Renal cortical epithelial cell (primary cell): Measurements from ENCODE around the gene SNTB2. TPM values are rescaled to one million over a fixed set of nuclear protein-coding genes. Genes with fewer than 3 reads are reported as not detected.
"Not testable (repeated sequence)": the region's sequence is repeated elsewhere in the genome, so short reads cannot be mapped to it uniquely, and the experiment has no call there.

Experiments used
- DNase-seq: peaks from one replicate; pipeline ENCODE4 v3.0.0-alpha.2; 2011; ENCODE audit warnings: low read depth
- total RNA-seq: library from RNA; depleted of rRNA; stranded (reverse); fragments of >200 nt; gene quantifications from 2 replicates; pipeline ENCODE4 v1.2.3, GENCODE V29; 2014

SNTB2 gene
- total RNA-seq, 1 donor from 2014 or later, result 31.3 TPM

- DNase-seq, result no peak
Observed at GRCh38 chr16:69236319-69236718, 49.4 kb downstream of the SNTB2 start.

DNA sequence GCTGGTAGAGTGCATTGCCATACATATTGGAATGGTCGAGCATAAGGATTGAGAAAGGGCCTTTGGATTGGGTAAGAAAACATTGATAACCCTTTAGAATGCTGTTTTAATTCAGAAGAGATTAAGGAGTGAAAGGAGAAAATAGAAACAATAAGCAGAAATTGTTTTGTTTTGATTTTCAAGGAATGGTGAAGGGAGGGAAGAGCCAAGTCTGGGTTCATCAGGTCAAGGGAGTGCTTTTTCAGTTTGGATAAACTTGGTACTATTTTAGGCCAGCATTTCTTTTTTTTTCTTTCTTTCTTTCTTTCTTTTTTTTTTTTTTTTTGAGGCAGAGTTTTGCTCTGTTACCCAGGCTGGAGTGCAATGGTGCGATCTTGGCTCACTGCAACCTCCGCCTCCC is 50.3 kb downstream of the SNTB2 start:
- no peak for DNase-seq

DNA sequence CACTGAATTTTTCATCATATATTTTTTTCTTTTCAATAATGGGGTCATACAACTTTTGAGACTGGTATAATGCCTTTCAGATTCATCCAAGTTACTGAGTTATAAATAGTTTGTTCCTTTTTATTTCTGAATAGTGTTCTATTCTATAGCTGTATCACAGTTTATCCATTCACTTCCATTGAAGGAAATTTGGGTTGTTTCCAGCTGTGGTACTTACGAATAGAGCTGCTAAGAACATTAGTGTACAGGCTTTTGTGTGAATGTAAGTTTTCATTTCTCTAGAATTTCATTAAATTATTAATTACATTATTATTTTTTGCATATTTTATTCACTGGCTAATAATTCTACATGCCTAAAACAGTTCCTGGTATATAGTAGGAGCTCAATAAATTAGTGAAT is 52.9 kb downstream of the SNTB2 start:
- no peak for DNase-seq

GRCh38 chr16:69240331-69240730 is 53.4 kb downstream of the SNTB2 start:
- DNase-seq, result no peak

GRCh38 chr16:69241926-69242325 is 55.0 kb downstream of the SNTB2 start:
- no peak for DNase-seq

GRCh38 chr16:69243479-69243878 is 56.5 kb downstream of the SNTB2 start:
- DNase-seq, result no peak

DNA sequence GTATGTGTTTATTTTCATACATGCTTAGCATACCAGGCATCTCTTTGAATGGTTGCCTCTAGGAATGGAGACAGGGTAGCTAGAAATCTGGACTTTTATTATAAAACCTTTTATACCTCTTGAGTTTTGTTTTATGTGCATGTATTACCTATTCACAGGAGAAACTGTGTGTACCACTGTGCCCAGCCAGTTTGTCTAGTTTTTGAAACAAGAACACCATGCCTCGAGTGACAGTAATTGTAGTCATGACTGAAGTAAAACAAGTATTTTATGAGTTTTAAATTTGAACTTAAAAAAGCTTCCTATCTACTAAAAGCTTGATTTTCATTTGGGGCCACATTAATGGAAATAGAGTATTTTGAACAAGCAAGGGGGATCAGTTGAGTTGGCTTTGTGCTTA is 57.4 kb downstream of the SNTB2 start:
- no peak for DNase-seq

GRCh38 chr16:69250081-69250480 is 63.1 kb downstream of the SNTB2 start:
- DNase-seq, result no peak

- DNase-seq, result no peak
Observed at GRCh38 chr16:69253870-69254341, 66.9 kb downstream of the SNTB2 start.

DNA sequence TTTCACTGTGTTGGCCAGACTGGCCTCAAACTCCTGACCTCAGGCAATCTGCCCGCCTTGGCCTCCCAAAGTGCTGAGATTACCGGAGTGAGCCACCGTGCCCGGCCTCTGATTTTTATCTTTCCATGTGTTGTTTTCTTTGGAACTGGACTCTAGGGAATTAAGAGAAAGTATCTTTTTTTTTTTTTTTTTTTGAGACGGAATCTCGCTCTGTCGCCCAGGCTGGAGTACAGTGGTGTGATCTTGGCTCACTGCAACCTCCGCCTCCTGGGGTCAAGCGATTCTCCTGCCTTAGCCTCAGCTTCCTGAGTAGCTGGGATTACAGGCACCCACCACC is 72.4 kb downstream of the SNTB2 start:
- not testable (repeated sequence) for DNase-seq

DNA sequence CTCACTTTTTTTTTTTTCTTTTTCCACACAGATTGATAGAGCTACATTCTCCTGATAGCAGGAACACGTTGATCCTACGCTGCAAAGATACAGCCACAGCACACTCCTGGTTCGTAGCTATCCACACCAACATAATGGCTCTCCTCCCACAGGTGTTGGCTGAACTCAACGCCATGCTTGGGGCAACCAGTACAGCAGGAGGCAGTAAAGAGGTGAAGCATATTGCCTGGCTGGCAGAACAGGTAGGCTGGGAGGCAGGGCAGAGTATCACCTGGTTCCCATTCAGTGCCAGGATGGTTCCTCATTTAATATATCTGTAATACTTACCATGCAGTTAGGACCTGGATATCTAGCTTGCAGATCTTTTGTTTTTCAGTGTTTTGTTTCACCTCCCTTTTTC is 73.1 kb downstream of the SNTB2 start:
- DNase-seq, result no peak

DNA sequence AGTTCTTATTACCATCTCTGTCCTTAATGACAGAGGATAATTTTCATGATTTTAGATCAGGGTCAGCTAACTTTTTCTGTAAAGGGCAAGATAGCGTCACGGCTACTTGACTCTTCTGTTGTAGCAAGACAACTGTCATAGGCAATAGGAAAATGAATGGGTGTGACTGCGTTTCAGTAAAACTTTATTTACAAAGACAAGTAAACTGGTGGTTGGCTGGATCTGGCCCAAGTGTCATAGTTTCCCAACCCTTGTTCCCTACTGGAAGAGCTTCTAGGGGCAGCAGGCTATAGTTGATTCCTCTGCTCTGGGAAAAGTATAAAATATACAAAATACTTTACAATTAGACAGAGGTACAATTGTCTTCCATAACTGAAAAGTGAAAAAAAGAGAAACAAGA is 73.5 kb downstream of the SNTB2 start:
- DNase-seq, result no peak

GRCh38 chr16:69266334-69267063 is 79.5 kb downstream of the SNTB2 start:
- no peak for DNase-seq

GRCh38 chr16:69267633-69268032 is 80.7 kb downstream of the SNTB2 start:
- DNase-seq, result no peak

DNA sequence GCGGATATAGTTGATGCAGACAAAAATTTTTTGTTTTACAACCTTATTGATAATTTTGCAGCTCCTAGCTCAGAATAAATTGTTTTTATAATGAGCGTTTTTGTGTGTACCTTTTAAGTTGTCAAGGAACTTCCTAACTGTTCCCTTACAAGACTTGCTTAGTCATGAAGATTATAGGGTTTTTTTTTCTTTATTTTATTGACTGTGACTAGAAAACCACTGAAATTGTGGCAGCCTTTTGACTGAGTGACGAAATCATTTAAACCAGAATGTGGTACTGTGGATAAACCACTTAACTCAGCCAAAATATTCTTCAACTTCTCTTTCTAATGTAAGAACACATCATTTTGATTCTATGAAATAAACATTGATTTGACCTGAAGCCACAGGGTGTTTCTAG is 83.4 kb downstream of the SNTB2 start:
- peak; percentile 67 for DNase-seq

- no peak for DNase-seq
Observed at GRCh38 chr16:69270831-69271230, 83.9 kb downstream of the SNTB2 start.

GRCh38 chr16:69273009-69273408 is 86.0 kb downstream of the SNTB2 start:
- no peak for DNase-seq

DNA sequence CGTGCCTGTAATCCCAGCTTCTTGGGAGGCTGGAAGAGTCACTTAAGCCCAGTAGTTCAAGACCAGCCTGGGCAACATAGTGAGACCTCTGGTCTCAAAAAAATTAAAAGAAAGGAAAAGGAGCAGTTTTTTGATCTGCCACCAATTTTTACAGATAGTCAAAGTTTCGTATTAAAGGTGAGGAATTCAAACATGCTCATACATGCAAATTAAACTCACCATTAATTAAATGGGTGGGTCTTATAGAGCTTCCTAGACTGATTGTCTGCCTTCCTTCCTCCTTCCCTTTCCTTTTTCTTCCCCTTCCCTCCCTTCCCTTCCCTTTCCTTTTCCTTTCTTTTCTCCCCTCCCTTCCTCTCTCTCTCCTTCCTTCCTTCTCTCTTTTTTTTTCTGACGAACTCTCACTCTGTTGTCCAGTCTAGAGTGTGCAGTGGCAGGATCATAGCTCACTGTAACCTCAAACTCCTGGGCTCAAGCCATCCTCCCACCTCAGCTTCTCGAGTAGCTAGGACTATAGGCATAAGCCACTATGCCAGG is 87.8 kb downstream of the SNTB2 start:
- DNase-seq, result no peak

DNA sequence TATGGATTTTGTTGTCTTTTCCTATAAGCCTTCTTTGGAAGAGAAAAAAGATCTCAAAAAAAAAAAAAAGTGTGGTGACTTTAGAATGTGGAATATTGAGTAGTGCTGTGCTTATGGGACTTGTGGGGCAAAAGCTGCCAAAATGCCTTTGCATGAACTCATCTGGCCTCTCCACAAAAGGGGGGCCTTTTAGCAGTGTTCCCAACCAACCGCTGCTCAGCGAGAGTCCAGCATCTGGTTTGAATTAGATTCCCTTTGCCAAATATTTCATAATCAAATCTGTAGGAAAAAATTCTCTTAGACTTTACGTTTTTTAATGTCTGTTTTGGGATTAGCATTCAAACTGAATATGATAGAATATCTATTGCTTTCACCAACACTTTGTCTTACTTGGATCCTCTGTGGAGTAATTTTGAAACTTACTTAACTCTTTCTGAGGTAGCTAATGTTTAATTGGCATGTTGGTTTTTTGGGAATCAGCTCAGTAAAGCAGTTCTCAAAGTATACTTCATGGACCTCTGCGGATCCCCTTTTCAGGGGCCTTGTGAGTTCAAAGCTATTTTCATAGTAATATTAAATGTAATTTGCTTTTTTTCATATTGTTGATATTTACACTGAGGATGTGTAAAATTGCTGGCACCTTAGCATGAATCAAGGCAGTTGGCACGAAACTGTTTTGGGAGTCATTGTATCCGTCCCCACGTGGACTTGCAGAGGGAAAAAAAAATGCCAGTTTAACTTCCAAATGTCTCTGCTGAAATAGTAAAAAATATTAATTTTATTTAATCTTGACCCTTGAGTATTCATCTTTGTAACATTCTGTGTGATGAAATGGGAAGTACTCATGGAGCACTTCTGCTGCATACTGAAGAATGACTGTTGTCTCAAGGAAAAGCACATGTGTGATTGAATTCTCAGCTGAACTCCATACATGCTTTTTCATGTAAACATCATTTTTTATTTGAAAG is 89.5 kb downstream of the SNTB2 start:
- no peak for DNase-seq

- DNase-seq, result no peak
Observed at GRCh38 chr16:69277413-69277812, 90.4 kb downstream of the SNTB2 start.

- no peak for DNase-seq
Observed at GRCh38 chr16:69283851-69284250, 96.9 kb downstream of the SNTB2 start.

DNA sequence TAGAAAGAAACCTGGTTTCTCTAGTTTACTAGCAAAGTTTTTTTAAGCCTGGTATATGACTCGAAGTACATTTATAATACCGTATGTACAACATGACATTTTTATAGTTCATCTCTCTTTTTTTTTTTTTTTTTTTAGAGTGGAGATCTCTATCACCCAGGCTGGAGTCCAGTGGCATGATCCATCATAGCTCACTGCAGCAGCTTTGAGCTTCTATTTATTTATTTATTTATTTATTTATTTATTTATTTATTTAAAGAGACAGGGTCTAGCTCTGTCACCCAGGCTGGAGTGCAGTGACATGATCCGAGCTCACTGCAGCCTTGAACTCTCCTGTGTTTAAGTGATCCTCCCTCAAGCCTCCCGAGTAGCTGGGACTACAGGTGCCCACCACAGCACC is 98.3 kb downstream of the SNTB2 start:
- DNase-seq, result no peak
